A549 treated with AZD9567 at 1 μM for 4 hours (cell line): Measurements from ENCODE around the gene MIP. TPM values are rescaled to one million over a fixed set of nuclear protein-coding genes. Genes with fewer than 3 reads are reported as not detected.

Experiments used
- total RNA-seq: library from RNA; stranded (reverse); fragments of 200-300 nt; extraction: Qiagen RNA extraction; gene quantifications from 5 replicates; pipeline ENCODE4 v1.2.3, GENCODE V29; 2022; ENCODE audit not compliant: insufficient read depth

MIP gene
- total RNA-seq: 0.09 to 0.23 TPM in 2 of 5 replicates, not detected in the others

DNA sequence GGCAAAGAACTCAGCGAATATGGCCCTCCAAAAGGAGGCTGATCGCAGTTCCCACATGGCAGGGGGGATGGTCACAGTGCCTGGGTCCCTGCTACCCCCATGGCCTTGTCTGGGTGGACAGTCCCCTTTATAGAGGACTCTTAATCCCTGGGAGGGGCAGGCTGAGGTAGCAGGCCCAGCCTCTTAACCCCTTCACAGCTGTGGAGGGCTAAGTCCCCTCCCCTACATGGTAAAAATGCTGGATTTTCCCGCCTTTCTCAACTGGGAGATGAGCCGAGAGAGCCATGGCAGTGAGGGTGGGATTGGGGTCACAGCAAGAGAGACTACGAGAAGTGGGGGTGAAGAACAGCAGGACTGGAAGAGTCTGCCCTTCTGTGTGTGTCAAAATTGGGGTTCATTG is at the start of gene MIP:
MIP (minus strand) TSS at position 101 of the 400 bp plus-strand sequence; CDS start at position 57, 44 bp downstream.

DNA sequence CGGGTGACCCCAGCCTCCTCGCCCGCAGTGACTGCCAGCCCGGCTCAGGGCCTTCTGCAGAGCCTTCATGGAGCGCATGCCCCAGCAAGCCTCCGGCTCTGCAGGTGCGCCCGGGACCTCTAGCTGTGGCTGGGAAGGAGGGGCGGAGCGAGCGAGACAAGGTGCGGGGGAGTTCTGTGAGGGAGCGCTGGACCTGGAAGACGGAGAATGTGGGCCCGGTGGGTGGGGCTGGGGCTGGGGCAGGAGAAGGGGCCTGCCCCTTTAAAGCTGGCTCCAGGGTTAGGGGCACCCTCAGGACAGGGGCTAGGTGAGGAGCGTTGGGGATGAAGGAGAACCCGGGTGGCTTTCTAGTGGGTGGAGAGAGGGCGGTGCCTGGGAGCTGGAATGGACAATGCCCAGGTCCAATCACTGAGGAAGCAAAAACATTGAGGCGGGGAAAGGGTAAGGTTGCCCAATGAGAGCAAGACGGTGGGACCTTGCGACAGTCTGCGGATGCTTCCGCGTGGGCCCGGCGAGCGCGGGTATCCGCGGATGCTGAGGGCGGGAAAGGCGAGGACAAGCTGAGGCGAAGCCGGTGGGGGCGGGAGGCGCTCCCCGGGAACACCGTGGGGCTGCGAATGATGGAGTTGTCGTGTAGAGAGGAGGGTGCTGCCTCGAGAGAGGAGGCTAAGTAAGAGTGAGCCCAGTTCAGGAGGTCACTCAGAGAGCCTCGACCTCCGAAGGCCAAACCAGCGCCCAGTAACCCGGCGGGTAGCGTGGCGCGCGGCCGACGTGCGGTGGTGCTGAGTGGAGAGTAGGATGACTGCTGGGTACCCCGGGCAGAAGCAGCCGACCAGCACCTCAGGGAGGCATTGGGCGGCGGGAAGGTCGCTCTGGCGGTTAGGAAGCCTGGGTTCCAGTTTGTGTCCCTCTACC is 33.8 kb upstream of the MIP start, which contains the start of gene GLS2:
GLS2 (minus strand) TSS at position 121 of the 915 bp plus-strand sequence; CDS start at position 78, 43 bp downstream.

DNA sequence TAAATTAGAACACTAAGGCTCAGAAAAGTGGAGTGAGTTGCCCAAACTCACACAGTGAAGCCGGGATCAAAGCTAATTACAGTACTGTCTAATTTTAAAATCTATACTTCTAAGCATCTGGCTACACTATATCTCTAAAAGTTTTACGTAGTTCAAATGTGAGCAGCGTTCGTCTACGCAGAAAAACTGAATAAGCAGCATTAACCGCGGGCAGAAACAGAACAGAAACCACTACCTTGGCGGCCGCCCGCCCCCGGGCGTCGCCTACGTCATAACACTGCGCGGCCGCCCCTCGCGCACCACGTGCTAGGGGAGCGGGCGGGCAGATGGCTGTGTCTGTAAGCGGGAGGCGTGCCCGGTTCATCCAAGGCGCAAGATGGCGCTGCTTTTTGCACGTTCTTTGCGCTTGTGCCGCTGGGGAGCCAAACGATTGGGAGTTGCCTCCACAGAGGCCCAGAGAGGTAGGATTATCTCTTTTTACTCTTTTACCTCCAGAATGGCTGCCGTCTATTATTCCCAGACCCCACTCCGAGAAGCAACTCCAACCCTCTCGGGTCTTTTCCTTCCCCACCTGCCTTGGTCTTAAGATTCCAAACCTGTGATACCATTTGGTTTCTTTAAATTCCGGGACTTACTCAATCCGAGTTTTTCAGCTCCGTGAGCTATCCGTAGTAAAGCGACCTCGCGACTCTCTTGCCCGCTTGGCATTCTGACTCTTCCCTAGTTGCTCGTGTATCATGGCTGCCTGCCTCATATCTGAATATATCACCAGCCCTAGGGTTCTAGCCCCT is 14.0 kb upstream of the MIP start, which contains the start of gene SPRYD4:
SPRYD4 (plus strand) TSS at position 363 of the 791 bp plus-strand sequence; CDS start at position 377, 14 bp downstream.

DNA sequence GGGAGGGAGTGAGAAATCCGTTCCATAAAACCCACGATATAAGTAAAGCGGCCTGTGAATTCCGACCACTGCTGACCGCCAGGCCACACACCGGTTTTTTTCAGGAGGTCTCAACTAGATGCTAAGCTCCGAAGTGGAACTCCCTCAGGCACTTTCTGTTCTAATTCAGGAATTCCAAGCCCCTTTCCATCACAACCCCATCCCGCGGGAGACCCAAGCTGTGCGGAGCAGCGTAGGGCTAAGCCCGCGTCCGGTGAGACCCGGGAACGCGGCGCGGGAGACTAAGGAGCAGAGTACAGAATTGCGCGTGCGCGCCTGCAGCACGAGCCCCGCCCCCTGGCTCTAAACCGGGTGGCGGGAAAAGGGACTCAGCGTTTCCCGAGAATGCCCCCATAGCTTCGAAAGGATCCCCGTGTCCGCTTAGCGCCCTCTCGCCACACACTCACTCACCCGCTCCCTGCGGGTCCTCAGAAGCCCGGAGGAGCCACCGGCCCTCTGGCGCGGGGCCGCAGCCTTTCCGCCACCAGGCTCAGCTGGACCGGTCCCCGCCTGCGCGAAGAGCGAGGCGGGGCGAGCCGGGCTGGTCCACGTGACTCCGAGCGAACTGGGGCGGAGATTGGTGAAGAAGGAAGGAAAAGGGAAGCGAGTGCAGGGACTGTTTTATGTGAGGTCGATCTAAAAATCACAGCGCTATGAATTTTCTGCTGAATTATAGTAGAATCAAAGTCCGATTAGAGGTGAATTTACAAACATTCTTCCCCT is 5.4 kb downstream of the MIP start, which contains the start of gene TIMELESS:
TIMELESS (minus strand) TSS at position 567 of the 762 bp plus-strand sequence. CDS start 15,256 bp downstream, outside the sequence.

Other genes starting within 250 kb of the MIP start
- gene RNF41, start 232.7 kb downstream of the MIP start, total RNA-seq: 22.1 to 27.6 TPM (median 26.5 TPM) in 5 replicates
- 41.7 to 59.8 TPM (median 56.8 TPM) in 5 replicates for gene NABP2, start 230.3 kb downstream of the MIP start, total RNA-seq
- gene SLC39A5, start 224.6 kb downstream of the MIP start, total RNA-seq: 0.09 to 0.13 TPM in 2 of 5 replicates, not detected in the others
- 35.1 to 49.3 TPM (median 47.5 TPM) in 5 replicates for gene ANKRD52, start 196.3 kb downstream of the MIP start, total RNA-seq
- 12.7 to 20.1 TPM (median 19.6 TPM) in 5 replicates for gene COQ10A, start 187.7 kb downstream of the MIP start, total RNA-seq
- 137 to 190 TPM (median 152 TPM) in 5 replicates for gene CS, start 154.3 kb downstream of the MIP start, total RNA-seq
- 98.2 to 156 TPM (median 149 TPM) in 5 replicates for gene CNPY2, start 138.7 kb downstream of the MIP start, total RNA-seq
- 9.8 to 17.7 TPM (median 14.8 TPM) in 5 replicates for gene PAN2, start 120.7 kb downstream of the MIP start, total RNA-seq
- 0.40 to 0.78 TPM (median 0.54 TPM) in 4 of 5 replicates, not detected in the other for gene IL23A, start 115.8 kb downstream of the MIP start, total RNA-seq
- 12.5 to 16.9 TPM (median 14.6 TPM) in 5 replicates for gene STAT2, start 94.5 kb downstream of the MIP start, total RNA-seq
- not detected in 5 replicates for gene APOF, start 91.8 kb downstream of the MIP start, total RNA-seq
- 36.0 to 39.8 TPM (median 37.4 TPM) in 5 replicates for gene TIMELESS, start 5.2 kb downstream of the MIP start, total RNA-seq
- gene SPRYD4, start 13.9 kb upstream of the MIP start, total RNA-seq: 1.4 to 1.8 TPM (median 1.7 TPM) in 5 replicates
- 0.14 to 0.33 TPM (median 0.15 TPM) in 3 of 5 replicates, not detected in the others for gene GLS2, start 33.5 kb upstream of the MIP start, total RNA-seq
- gene RBMS2, start 67.2 kb upstream of the MIP start, total RNA-seq: 8.0 to 12.1 TPM (median 8.8 TPM) in 5 replicates
- gene BAZ2A, start 175.7 kb upstream of the MIP start, total RNA-seq: 25.5 to 45.1 TPM (median 40.8 TPM) in 5 replicates
- gene ATP5F1B, start 191.3 kb upstream of the MIP start, total RNA-seq: 870 to 951 TPM (median 905 TPM) in 5 replicates
- 353 to 461 TPM (median 388 TPM) in 5 replicates for gene PTGES3, start 233.6 kb upstream of the MIP start, total RNA-seq